ENCODE results near the gene NAA38.
A peak's percentile ranks its signal among the peaks of the same experiment; 100 is the strongest.

NAA38 gene

DNA sequence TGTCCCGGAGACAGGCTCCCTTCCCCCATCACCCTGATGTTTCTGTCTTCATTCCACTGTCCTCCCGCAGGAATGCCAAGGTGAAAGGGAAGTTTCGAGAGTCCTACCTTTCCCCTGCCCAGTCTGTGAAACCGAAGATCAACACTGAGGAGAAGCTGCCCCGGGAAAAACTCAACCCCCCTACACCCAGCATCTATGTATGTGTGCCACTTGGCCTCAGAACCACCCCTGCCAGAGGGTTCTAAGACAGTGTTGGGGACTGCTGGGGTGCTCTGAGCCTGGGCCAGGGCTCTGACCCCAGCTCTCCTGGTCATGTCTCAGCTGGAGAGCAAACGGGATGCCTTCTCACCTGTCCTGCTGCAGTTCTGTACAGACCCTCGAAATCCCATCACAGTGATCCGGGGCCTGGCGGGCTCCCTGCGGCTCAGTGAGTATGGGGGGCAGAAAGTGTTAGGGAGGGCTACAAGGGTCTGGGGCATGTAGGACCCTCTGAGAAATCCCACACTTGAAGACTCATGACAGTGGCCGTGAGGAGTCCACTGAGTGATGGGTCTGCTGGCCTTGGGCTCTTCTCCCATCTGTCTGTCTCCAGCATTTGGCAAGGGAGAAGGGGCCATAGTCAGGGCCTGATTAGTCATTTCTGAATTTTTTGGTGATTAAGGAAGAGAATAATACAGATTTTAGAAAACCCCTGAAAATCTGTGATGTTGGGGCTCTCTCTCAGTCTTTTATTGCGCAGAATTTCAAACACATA is 7.4 kb downstream of the NAA38 start:
- Histone ChIP-seq H3K9me3 (ENCODE audit: control insufficient read depth, low read depth, low read length) (no peaks in the 10 kb centered on the region), H3K4me1 (ENCODE audit: control insufficient read depth, low read depth, low read length) (peaks cover 4% of the 10 kb centered on the region), H3K36me3 (ENCODE audit: control insufficient read depth, low read depth, low read length) (no peaks in the 10 kb centered on the region), H3K4me3 (ENCODE audit: low read length) (no peak overlapping the region), H3K9ac (ENCODE audit: low read length) (no peak overlapping the region), H3K27me3 (ENCODE audit: control insufficient read depth, insufficient read depth, low read length) (peaks cover 46% of the 10 kb centered on the region), H3K27ac (ENCODE audit: low read length) (no peak overlapping the region)

DNA sequence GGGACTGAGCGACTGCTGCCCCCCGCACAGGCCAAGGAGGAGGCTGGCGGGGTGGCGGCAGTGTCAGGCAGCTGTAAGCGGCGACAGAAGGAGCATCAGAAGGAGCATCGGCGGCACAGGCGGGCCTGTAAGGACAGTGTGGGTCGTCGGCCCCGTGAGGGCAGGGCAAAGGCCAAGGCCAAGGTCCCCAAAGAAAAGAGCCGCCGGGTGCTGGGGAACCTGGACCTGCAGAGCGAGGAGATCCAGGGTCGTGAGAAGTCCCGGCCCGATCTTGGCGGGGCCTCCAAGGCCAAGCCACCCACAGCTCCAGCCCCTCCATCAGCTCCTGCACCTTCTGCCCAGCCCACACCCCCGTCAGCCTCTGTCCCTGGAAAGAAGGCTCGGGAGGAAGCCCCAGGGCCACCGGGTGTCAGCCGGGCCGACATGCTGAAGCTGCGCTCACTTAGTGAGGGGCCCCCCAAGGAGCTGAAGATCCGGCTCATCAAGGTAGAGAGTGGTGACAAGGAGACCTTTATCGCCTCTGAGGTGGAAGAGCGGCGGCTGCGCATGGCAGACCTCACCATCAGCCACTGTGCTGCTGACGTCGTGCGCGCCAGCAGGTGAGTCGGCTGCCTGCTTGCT is 8.1 kb downstream of the NAA38 start:
- no peak overlapping the region for H3K9ac ChIP-seq (ENCODE audit: low read length)

DNA sequence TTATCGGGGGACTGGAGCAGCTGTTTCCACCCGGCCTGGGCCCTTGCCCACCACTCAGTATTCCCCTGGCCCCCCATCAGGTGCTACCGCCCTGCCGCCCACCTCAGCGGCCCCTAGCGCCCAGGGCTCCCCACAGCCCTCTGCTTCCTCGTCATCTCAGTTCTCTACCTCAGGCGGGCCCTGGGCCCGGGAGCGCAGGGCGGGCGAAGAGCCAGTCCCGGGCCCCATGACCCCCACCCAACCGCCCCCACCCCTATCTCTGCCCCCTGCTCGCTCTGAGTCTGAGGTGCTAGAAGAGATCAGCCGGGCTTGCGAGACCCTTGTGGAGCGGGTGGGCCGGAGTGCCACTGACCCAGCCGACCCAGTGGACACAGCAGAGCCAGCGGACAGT is 8.6 kb downstream of the NAA38 start:
- no peaks in the 10 kb centered on the region for H3K36me3 ChIP-seq (ENCODE audit: control insufficient read depth, low read depth, low read length)
- H3K9ac ChIP-seq (ENCODE audit: low read length): no peak overlapping the region
- H3K27me3 ChIP-seq (ENCODE audit: control insufficient read depth, insufficient read depth, low read length): peaks cover 38% of the 10 kb centered on the region
- H3K4me1 ChIP-seq (ENCODE audit: control insufficient read depth, low read depth, low read length): peaks cover 3% of the 10 kb centered on the region
- no peaks in the 10 kb centered on the region for H3K9me3 ChIP-seq (ENCODE audit: control insufficient read depth, low read depth, low read length)
- H3K4me3 ChIP-seq (ENCODE audit: low read length): no peak overlapping the region
- no peak overlapping the region for H3K27ac ChIP-seq (ENCODE audit: low read length)

More for the DNA sequence above, 8.1 kb downstream of the NAA38 start:
- Histone ChIP-seq H3K27ac (ENCODE audit: low read length) (no peak overlapping the region), H3K36me3 (ENCODE audit: control insufficient read depth, low read depth, low read length) (no peaks in the 10 kb centered on the region), H3K4me1 (ENCODE audit: control insufficient read depth, low read depth, low read length) (peaks cover 3% of the 10 kb centered on the region), H3K9me3 (ENCODE audit: control insufficient read depth, low read depth, low read length) (no peaks in the 10 kb centered on the region), H3K4me3 (ENCODE audit: low read length) (no peak overlapping the region), H3K27me3 (ENCODE audit: control insufficient read depth, insufficient read depth, low read length) (peaks cover 39% of the 10 kb centered on the region)

DNA sequence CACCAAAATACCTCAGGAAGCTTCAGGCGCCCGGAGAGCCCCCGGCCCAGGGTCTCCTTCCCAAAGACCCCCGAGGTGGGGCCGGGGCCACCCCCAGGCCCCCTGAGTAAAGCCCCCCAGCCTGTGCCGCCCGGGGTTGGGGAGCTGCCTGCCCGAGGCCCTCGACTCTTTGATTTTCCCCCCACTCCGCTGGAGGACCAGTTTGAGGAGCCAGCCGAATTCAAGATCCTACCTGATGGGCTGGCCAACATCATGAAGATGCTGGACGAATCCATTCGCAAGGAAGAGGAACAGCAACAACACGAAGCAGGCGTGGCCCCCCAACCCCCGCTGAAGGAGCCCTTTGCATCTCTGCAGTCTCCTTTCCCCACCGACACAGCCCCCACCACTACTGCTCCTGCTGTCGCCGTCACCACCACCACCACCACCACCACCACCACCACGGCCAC is 9.2 kb downstream of the NAA38 start:
- H3K4me3 ChIP-seq (ENCODE audit: low read length): no peak overlapping the region
- no peaks in the 10 kb centered on the region for H3K9me3 ChIP-seq (ENCODE audit: control insufficient read depth, low read depth, low read length)
- H3K27me3 ChIP-seq (ENCODE audit: control insufficient read depth, insufficient read depth, low read length): peaks cover 33% of the 10 kb centered on the region
- peaks cover 3% of the 10 kb centered on the region for H3K4me1 ChIP-seq (ENCODE audit: control insufficient read depth, low read depth, low read length)
- H3K9ac ChIP-seq (ENCODE audit: low read length): no peak overlapping the region
- H3K27ac ChIP-seq (ENCODE audit: low read length): no peak overlapping the region
- H3K36me3 ChIP-seq (ENCODE audit: control insufficient read depth, low read depth, low read length): no peaks in the 10 kb centered on the region

DNA sequence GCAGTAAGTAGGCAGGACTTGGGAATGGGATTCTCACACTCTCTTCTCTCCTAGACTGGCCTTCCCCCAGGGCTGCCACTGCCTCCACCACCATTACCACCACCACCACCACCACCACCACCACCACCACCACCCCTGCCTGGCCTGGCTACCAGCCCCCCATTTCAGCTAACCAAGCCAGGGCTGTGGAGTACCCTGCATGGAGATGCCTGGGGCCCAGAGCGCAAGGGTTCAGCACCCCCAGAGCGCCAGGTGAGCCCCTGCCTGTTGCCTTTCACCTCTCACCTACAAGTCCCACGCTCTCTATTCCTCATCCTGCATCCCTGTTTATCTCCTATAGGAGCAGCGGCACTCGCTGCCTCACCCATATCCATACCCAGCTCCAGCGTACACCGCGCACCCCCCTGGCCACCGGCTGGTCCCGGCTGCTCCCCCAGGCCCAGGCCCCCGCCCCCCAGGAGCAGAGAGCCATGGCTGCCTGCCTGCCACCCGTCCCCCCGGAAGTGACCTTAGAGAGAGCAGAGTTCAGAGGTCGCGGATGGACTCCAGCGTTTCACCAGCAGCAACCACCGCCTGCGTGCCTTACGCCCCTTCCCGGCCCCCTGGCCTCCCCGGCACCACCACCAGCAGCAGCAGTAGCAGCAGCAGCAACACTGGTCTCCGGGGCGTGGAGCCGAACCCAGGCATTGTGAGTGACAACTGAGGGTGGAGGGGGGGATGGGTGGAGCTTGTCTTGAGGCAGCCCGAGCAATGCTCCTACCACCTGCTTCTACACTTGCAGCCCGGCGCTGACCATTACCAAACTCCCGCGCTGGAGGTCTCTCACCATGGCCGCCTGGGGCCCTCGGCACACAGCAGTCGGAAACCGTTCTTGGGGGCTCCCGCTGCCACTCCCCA is 10.3 kb downstream of the NAA38 start:
- peaks cover 3% of the 10 kb centered on the region for H3K4me1 ChIP-seq (ENCODE audit: control insufficient read depth, low read depth, low read length)
- H3K9ac ChIP-seq (ENCODE audit: low read length): no peak overlapping the region
- no peaks in the 10 kb centered on the region for H3K36me3 ChIP-seq (ENCODE audit: control insufficient read depth, low read depth, low read length)
- H3K4me3 ChIP-seq (ENCODE audit: low read length): no peak overlapping the region
- peaks cover 31% of the 10 kb centered on the region for H3K27me3 ChIP-seq (ENCODE audit: control insufficient read depth, insufficient read depth, low read length)
- H3K9me3 ChIP-seq (ENCODE audit: control insufficient read depth, low read depth, low read length): no peaks in the 10 kb centered on the region
- no peak overlapping the region for H3K27ac ChIP-seq (ENCODE audit: low read length)

DNA sequence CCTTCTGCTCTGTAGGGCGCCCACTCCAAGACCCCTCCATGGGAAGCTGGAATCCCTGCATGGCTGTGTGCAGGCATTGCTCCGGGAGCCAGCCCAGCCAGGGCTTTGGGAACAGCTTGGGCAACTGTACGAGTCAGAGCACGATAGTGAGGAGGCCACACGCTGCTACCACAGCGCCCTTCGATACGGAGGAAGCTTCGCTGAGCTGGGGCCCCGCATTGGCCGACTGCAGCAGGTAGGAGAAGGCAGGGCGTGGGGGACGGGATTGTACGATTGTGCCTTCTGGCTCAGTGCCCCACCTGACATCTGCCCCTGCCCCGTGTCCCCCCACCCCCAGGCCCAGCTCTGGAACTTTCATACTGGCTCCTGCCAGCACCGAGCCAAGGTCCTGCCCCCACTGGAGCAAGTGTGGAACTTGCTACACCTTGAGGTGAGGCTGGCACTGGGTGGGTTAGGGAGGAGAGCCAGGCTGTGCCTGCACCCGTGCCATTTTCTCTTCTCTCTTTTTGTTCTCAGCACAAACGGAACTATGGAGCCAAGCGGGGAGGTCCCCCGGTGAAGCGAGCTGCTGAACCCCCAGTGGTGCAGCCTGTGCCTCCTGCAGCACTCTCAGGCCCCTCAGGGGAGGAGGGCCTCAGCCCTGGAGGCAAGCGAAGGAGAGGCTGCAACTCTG is 11.2 kb downstream of the NAA38 start:
- H3K9ac ChIP-seq (ENCODE audit: low read length): no peak overlapping the region
- H3K27me3 ChIP-seq (ENCODE audit: control insufficient read depth, insufficient read depth, low read length): peaks cover 31% of the 10 kb centered on the region
- peaks cover 4% of the 10 kb centered on the region for H3K4me1 ChIP-seq (ENCODE audit: control insufficient read depth, low read depth, low read length)
- no peaks in the 10 kb centered on the region for H3K9me3 ChIP-seq (ENCODE audit: control insufficient read depth, low read depth, low read length)
- no peak overlapping the region for H3K27ac ChIP-seq (ENCODE audit: low read length)
- H3K36me3 ChIP-seq (ENCODE audit: control insufficient read depth, low read depth, low read length): no peaks in the 10 kb centered on the region
- H3K4me3 ChIP-seq (ENCODE audit: low read length): no peak overlapping the region

DNA sequence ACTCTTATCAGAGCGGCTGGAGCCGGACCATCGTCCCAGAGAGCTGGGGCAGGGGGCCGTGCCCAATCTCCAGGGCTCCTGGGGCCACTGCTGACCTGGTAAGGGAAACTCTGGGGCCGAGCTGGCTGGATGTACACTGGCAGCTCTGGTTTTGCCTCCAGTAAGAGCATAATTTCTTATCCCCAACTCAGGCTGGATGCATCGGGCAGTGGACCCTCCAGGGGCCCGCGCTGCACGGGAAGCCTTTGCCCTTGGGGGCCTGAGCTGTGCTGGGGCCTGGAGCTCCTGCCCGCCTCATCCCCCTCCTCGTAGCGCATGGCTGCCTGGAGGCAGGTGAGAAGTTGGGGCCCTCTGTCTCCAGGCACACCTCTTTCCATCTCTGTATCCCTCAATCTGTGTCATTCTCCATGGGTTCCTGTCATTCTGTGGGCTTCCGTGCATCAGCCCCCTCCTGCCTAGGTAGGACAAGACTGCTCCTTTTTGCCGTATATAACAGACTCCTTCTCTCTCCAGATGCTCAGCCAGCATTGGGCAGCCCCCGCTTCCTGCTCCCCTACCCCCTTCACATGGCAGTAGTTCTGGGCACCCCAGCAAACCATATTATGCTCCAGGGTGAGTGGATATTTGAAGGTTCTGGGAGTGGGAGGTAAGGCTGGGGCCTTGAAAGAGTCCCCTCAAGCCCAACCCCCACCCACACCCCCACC is 11.8 kb downstream of the NAA38 start:
- H3K9ac ChIP-seq (ENCODE audit: low read length): no peak overlapping the region
- peaks cover 32% of the 10 kb centered on the region for H3K27me3 ChIP-seq (ENCODE audit: control insufficient read depth, insufficient read depth, low read length)
- H3K9me3 ChIP-seq (ENCODE audit: control insufficient read depth, low read depth, low read length): no peaks in the 10 kb centered on the region
- H3K36me3 ChIP-seq (ENCODE audit: control insufficient read depth, low read depth, low read length): no peaks in the 10 kb centered on the region
- peak overlapping the region; percentile 76 for H3K4me3 ChIP-seq (ENCODE audit: low read length)
- peaks cover 5% of the 10 kb centered on the region for H3K4me1 ChIP-seq (ENCODE audit: control insufficient read depth, low read depth, low read length)
- no peak overlapping the region for H3K27ac ChIP-seq (ENCODE audit: low read length)

DNA sequence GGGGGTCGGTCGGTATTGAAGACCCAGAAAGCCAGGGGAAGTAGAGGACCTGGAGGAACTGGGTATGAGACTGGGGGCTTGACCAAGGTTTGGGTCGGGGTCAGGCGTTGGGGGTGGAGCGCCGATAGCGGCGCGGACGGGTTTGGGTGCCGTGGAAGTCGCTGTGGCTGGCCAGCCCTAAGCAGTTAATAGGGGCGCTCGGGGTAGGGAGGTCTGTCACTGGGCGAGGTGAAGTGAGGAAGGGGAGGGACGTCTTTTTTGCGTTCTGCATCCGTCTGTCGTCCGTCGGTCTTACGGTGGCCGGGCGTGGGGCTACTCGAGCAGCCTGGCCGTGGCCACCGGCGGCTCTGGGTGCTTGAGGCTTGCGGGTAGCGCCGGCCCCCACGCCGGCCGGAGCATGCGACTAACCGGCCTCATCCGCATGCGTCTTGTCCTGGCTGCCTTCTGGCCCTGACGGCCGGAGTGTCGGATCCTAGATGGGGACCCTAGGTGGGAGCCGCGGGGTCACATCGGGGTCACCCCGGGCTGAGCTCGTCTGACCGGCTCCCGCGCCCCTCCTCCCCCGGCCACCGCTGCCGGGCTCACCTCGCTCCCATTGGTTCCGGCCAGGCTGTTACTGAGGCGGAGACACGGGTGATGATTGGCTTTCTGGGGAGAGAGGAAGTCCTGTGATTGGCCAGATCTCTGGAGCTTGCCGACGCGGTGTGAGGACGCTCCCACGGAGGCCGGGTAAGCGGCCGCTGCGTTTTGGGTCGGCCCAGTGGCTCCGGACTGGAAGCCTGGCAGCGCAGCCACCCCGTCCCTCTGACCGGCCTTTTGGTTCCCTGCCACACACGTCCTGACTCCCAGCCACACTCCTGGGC is 12.8 kb downstream of the NAA38 start:
- peaks cover 5% of the 10 kb centered on the region for H3K4me1 ChIP-seq (ENCODE audit: control insufficient read depth, low read depth, low read length)
- H3K27me3 ChIP-seq (ENCODE audit: control insufficient read depth, insufficient read depth, low read length): peaks cover 41% of the 10 kb centered on the region
- H3K4me3 ChIP-seq (ENCODE audit: low read length): peak overlapping the region; percentile 76
- no peaks in the 10 kb centered on the region for H3K9me3 ChIP-seq (ENCODE audit: control insufficient read depth, low read depth, low read length)
- no peak overlapping the region for H3K27ac ChIP-seq (ENCODE audit: low read length)
- no peaks in the 10 kb centered on the region for H3K36me3 ChIP-seq (ENCODE audit: control insufficient read depth, low read depth, low read length)
- peak overlapping the region; percentile 30 for H3K9ac ChIP-seq (ENCODE audit: low read length)

DNA sequence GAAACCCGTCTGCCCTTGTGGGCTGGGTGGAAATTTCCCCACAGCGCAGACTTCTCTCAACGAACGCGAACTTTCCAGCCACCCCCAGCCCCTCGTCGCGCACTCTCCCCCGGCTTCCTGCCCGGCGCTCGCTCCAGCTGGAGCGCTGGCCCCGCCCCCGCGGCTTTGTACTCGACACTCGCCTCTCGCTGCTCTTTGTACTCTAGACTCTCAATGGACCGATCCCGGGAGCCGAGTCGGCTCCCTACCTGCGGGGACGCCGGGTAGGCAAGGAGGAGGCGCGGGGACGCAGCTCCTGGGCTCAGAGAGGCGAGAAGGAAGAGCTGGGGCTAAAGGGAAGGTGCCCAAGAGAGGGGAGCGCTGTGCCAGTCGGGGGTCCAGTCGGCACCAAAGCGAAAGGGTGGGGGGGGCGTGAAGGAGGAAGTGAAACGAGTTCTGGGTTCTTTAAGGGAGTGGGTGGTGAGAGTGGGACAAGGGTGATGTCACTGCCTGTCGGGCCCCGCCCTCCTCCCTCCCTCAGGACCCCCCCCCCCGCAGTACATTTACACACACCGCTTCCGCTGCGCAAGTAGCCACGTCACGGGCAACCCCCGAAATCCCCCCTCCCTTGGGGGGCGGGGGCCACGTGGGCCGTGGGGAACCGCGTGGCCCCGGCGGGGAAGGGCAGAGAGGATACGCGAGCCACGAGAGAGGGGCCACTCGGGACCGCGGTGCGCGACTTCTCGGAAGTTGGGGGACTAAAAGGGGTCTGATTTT is 13.6 kb downstream of the NAA38 start:
- Histone ChIP-seq H3K36me3 (ENCODE audit: control insufficient read depth, low read depth, low read length) (no peaks in the 10 kb centered on the region), H3K27ac (ENCODE audit: low read length) (no peak overlapping the region), H3K4me3 (ENCODE audit: low read length) (peak overlapping the region; percentile 76), H3K9me3 (ENCODE audit: control insufficient read depth, low read depth, low read length) (no peaks in the 10 kb centered on the region), H3K9ac (ENCODE audit: low read length) (peak overlapping the region; percentile 60), H3K27me3 (ENCODE audit: control insufficient read depth, insufficient read depth, low read length) (peaks cover 50% of the 10 kb centered on the region), H3K4me1 (ENCODE audit: control insufficient read depth, low read depth, low read length) (peaks cover 8% of the 10 kb centered on the region)

DNA sequence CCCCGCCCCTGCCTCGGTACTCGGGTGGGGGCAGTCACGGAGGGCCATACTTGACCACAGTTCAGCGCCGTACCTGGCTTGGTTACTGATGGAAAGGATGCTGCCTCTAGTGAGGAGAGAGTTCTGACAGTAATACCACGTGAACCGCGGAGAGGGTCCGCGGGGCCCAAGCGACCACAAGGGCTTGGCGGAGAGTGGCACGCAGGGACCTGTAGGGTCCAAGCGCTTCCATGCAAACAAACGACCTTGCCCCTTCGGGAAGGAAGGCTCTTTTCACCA is 14.2 kb downstream of the NAA38 start:
- Histone ChIP-seq H3K27me3 (ENCODE audit: control insufficient read depth, insufficient read depth, low read length) (peaks cover 52% of the 10 kb centered on the region), H3K36me3 (ENCODE audit: control insufficient read depth, low read depth, low read length) (no peaks in the 10 kb centered on the region), H3K9ac (ENCODE audit: low read length) (peak overlapping the region; percentile 60), H3K4me3 (ENCODE audit: low read length) (peak overlapping the region; percentile 76), H3K9me3 (ENCODE audit: control insufficient read depth, low read depth, low read length) (no peaks in the 10 kb centered on the region), H3K27ac (ENCODE audit: low read length) (no peak overlapping the region), H3K4me1 (ENCODE audit: control insufficient read depth, low read depth, low read length) (peaks cover 11% of the 10 kb centered on the region)

Measured in iPS-18a (cell line).